Brain microvascular endothelial cell (primary cell): Measurements from ENCODE around the gene PARP3.

Source experiments
- DNase-seq: peaks from one replicate; pipeline ENCODE4 v3.0.0-alpha.2; 2020
- H3K27ac ChIP-seq: fragments of 250-450 bp; sonication (Bioruptor Pico); 2 replicates; pipeline ENCODE4 v1.5.1; 2020; ENCODE audit warnings: mild to moderate bottlenecking, moderate library complexity
- H3K27me3 ChIP-seq: fragments of 250-450 bp; sonication (Bioruptor Pico); replicated peaks from 2 replicates; pipeline ENCODE4 v1.5.1; 2020; ENCODE audit warnings: mild to moderate bottlenecking
- H3K36me3 ChIP-seq: fragments of 250-450 bp; sonication (Bioruptor Pico); replicated peaks from 2 replicates; pipeline ENCODE4 v1.5.1; 2020; ENCODE audit warnings: mild to moderate bottlenecking
- H3K4me3 ChIP-seq: 2 replicates; pipeline ENCODE4 v1.5.1; 2011; ENCODE audit warnings: low read depth, mild to moderate bottlenecking, control low read depth, low read length, moderate library complexity
- in situ Hi-C: cut with HindIII; loops from 2 replicates; pipeline ENCODE4 v1.10.0; 2017; ENCODE audit warnings: low sequenced_read_pairs, low pct_ligation_motif_present
- TF ChIP-seq, protein P1 (sequence below): IDR thresholded peaks from 2 replicates; pipeline ENCODE4 v1.5.1; 2011; ENCODE audit warnings: low read depth, mild to moderate bottlenecking, moderate library complexity, low read length, control low read depth, inconsistent platforms; ENCODE audit errors: missing control alignments

The PARP3 gene

DNA sequence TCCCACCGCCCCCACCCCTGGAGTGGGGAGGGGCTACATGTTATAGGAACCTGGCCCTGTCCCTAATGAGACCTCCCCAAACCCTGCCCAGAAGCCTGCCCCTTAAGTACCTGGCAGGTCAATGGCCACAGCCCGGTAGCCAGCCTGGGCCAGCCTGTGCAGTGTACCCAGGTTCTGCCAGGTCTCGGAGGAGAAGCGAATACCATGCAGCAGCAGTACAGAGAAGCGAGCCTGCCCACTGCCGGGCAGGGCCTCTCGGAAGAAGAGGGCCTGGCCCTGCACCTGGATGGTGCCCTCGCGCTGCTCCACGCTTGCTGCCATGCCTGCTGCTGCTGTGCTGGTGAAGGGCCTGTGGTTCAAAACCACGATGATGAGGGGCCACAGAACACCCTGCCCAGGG lies 29.2 kb downstream of the PARP3 start:
- Histone ChIP-seq H3K27ac (no peak overlapping the region), H3K36me3 (no peaks in the 10 kb centered on the region), H3K4me3 (no peak overlapping the region), H3K27me3 (no peaks in the 10 kb centered on the region)
- in situ Hi-C loops, result no loop called here
- TF ChIP-seq, protein P1, sequence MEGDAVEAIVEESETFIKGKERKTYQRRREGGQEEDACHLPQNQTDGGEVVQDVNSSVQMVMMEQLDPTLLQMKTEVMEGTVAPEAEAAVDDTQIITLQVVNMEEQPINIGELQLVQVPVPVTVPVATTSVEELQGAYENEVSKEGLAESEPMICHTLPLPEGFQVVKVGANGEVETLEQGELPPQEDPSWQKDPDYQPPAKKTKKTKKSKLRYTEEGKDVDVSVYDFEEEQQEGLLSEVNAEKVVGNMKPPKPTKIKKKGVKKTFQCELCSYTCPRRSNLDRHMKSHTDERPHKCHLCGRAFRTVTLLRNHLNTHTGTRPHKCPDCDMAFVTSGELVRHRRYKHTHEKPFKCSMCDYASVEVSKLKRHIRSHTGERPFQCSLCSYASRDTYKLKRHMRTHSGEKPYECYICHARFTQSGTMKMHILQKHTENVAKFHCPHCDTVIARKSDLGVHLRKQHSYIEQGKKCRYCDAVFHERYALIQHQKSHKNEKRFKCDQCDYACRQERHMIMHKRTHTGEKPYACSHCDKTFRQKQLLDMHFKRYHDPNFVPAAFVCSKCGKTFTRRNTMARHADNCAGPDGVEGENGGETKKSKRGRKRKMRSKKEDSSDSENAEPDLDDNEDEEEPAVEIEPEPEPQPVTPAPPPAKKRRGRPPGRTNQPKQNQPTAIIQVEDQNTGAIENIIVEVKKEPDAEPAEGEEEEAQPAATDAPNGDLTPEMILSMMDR, result no peak
- no peak for DNase-seq

DNA sequence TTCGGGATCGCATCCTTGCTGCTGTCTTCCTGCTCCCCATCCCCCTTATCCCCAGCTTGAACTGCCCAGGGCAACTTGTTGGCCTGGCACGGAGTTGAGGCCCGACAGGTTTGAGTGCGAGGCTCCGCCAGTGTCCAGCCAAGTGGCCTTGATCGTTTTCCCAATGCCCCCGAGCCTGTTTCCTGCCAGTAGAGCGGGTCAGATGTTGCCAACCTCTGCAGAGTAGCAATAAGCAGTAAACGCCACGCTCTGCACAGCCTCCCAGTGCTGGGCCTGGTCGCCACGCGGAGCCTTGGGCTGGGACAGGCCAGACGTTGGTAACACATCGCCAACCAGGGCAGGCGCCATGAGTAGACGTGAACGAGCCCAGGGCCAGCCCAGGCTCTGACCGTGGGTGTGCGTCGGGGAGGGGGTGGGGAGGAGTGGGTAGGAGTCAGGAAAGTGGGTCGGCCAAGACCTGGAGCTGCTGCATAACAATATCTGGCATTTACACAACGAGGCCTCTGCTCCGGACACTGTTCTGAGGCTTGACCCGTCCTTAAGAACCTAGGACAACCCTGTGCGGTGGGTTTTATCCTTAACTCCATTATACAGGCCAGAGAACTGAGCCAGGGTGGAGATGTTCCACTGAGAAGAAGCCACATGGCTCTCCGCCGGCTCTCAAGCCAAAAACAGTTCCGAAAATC lies 32.3 kb downstream of the PARP3 start:
- Histone ChIP-seq H3K36me3 (no peaks in the 10 kb centered on the region), H3K27ac (no peak overlapping the region), H3K27me3 (no peaks in the 10 kb centered on the region), H3K4me3 (peak overlapping the region; percentile 80)
- in situ Hi-C loops, result no loop called here
- no peak for DNase-seq
- TF ChIP-seq, protein P1, result no peak

DNA sequence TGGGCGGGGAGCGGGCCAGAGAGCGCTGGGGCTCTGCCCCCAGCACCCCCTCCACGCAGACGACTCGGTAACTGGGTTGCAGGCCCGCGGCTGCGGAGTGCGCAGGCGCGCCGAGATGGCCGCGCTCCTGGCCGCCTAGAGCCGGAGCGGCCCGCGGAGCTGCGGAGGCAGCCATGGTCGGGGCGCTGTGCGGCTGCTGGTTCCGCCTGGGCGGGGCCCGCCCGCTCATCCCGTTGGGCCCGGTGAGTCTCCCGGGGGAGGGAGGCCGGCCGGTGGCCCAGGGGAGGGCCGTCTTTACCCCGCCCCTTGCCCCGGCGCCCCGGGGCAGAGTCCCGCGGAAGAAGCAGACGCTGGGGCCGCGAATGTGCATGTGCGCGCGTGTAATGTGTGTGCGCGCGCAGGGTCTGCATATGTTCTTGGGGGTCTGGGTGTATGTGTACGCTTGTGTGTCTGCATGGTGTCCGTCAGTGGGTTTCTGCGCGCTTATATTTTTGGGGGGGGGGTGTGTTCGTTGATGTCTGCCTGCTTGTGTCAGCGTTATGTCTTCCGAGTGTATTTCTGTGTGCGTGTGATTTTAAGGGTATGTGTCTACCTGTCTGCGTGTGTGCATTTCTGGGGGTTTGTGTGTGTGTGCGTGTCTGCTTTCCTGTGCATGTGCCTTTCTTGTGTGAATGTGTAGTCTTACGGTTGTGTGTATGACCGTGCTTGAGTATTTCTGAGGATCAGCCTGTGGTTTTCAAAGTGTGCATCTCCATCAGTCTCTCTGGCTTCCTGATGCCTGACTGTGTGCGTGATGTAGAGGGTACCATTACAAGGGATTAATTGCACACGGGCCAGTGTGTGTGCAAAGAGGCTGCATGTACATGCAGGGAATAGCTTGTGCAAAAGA lies 33.0 kb downstream of the PARP3 start, which contains the start of gene ABHD14A:
Gene ABHD14A (plus strand): TSS at position 102 of the 889 bp plus-strand sequence. CDS start 72 bp downstream, at position 174.
- TF ChIP-seq, protein P1, result no peak
- H3K27me3 ChIP-seq, result no peaks in the 10 kb centered on the region
- in situ Hi-C loops, result no loop called here

DNA sequence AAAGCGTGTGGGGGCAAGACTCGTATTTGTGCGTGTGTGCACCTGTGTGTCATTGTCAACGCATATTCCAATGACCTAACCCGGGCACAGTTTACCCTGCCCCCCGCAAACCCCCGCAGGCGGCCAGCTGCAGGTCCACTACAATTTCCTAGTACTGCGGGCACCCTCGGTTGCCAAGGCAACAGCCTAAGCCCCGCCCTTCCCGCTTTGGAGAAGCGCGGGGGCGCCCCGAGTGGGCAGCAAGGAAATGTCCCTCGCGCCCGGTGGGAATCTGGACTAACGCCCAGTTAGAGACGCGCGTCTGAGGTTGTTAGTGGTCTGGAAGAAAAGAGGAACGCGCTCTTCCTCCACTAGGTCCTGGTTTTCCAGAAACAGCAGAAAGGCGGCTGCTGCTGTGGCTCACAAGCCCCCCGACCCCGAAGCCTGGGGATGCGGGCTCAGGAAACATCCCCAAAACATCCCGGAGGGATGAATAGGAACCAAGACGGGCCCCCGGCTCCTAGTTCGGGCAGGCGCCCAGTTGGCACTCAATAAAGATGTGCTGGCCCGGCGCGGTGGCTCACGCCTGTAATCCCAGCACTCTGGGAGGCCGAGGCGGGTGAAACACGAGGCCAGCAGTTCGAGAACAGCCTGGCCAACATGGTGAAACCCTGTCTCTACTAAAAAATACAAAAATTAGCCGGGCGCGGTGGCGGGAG lies 33.8 kb downstream of the PARP3 start:
- peak overlapping the region; percentile 56 for H3K4me3 ChIP-seq

More for the DNA sequence above, 33.0 kb downstream of the PARP3 start, which contains the start of gene ABHD14A:
- Histone ChIP-seq H3K4me3 (peak within 1 kb of the TSS; percentile 80), H3K36me3 (no peaks in the 10 kb centered on the region), H3K27ac (no peak within 1 kb of the TSS)
- DNase-seq, result no peak

DNA sequence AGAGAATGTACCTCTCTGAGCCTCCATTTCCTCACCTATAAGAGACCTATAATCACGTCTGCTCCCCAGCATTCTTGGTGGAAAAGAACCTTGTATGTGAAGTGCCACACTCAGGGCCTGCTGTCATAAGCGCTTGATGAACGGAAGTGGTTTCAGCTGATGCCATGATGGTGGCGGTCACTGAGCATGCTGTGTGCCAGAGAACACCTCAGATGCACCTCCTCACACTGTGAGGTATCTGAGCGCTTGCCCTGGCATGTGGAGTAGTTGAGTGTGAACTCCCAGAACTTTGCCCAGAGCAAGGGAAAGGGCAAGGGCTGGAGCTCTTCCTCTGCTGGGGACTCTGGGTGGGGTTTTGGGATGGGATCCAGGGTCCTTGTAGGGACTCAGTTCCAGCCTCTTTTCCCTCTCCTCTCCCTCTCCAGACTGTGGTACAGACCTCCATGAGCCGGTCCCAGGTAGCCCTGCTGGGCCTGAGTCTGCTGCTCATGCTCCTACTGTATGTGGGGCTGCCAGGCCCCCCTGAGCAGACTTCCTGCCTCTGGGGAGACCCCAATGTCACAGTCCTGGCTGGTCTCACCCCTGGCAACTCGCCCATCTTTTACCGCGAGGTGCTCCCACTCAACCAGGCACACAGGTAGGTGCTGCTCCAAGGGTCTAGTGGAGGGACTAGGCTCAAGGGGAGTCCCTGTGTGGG lies 35.4 kb downstream of the PARP3 start:
- in situ Hi-C loops, result no loop called here
- no peak for DNase-seq
- Histone ChIP-seq H3K4me3 (no peak overlapping the region), H3K27ac (no peak overlapping the region), H3K36me3 (no peaks in the 10 kb centered on the region), H3K27me3 (no peaks in the 10 kb centered on the region)
- TF ChIP-seq, protein P1, result no peak

More for the DNA sequence above, 33.8 kb downstream of the PARP3 start:
- Histone ChIP-seq H3K27me3 (no peaks in the 10 kb centered on the region), H3K27ac (no peak overlapping the region), H3K36me3 (no peaks in the 10 kb centered on the region)
- in situ Hi-C loops, result no loop called here
- TF ChIP-seq, protein P1, result peak; percentile 38
- DNase-seq, result peak; percentile 36
